Suprapubic skin (tissue), 3 donors: ENCODE results near the gene MCC.

ENCODE experiments used
- POLR2A ChIP-seq, 2 donors: fragments of 450-650 bp; IDR thresholded peaks; one replicate each; pipeline ENCODE4 v1.6.1; 2017; ENCODE audit warnings: antibody characterized with exemption in 2 of 2, mild to moderate bottlenecking in 2 of 2, moderate library complexity in 2 of 2
- TF ChIP-seq, protein P1 (sequence below), 2 donors: fragments of 200-600 bp in 1 of 2; fragments of 450-650 bp in 1 of 2; sonication (generic) in 1 of 2; IDR thresholded peaks; one replicate each; pipeline ENCODE4 v1.5.1; 2016 to 2019; ENCODE audit warnings: antibody characterized with exemption in 2 of 2, mild to moderate bottlenecking in 1 of 2, moderate library complexity in 1 of 2

DNA sequence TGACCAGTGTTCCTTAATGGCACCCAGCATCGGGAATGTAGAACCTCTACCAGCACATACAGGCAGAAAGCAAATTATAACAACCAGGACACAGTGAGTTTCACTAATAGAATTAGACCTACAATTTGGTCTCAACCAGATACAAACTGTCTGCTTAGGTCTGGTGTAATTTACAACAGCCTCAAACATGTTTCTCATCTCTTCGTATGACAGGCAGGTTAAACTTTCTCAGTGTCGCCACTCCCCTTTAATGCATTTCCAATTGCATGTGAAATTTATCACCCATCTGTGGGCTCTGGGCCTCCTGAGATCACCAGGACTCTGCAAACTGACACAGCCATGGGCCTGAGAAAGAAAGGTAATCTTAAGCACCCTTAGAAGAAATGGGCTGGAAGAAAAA is 293.0 kb downstream of the MCC start:
- TF ChIP-seq, protein P1, sequence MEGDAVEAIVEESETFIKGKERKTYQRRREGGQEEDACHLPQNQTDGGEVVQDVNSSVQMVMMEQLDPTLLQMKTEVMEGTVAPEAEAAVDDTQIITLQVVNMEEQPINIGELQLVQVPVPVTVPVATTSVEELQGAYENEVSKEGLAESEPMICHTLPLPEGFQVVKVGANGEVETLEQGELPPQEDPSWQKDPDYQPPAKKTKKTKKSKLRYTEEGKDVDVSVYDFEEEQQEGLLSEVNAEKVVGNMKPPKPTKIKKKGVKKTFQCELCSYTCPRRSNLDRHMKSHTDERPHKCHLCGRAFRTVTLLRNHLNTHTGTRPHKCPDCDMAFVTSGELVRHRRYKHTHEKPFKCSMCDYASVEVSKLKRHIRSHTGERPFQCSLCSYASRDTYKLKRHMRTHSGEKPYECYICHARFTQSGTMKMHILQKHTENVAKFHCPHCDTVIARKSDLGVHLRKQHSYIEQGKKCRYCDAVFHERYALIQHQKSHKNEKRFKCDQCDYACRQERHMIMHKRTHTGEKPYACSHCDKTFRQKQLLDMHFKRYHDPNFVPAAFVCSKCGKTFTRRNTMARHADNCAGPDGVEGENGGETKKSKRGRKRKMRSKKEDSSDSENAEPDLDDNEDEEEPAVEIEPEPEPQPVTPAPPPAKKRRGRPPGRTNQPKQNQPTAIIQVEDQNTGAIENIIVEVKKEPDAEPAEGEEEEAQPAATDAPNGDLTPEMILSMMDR (IDR thresholded peaks at IDR 0.05), result no peak
- no peak for TF ChIP-seq POLR2A (IDR thresholded peaks at IDR 0.05)
